HG02623 (cell line): Measurements from ENCODE around the gene AK2.
"Not testable (repeated sequence)": the region's sequence is repeated elsewhere in the genome, so short reads cannot be mapped to it uniquely, and the experiment has no call there.

ENCODE experiments used
- ATAC-seq: cut with Tn5 transposase; IDR thresholded peaks from one replicate; pipeline ENCODE4 v1.9.1; 2021; ENCODE audit warnings: moderate library complexity; ENCODE audit not compliant: unreplicated experiment

The AK2 gene

GRCh38 chr1:33055210-33056008 is 18.7 kb upstream of the AK2 start:
- no peak for ATAC-seq

GRCh38 chr1:33050221-33051076 is 13.8 kb upstream of the AK2 start:
- no peak for ATAC-seq

GRCh38 chr1:33049371-33049770 is 12.7 kb upstream of the AK2 start:
- ATAC-seq, result no peak

- ATAC-seq, result no peak
These were observed 11.7 kb upstream of the AK2 start for GRCh38 chr1:33048426-33048825.

- no peak for ATAC-seq
These were observed 11.2 kb upstream of the AK2 start for GRCh38 chr1:33047839-33048305.

GRCh38 chr1:33047290-33047689 is 10.6 kb upstream of the AK2 start:
- no peak for ATAC-seq

GRCh38 chr1:33046234-33046633 is 9.6 kb upstream of the AK2 start:
- not testable (repeated sequence) for ATAC-seq

- no peak for ATAC-seq
These were observed 9.1 kb upstream of the AK2 start for GRCh38 chr1:33045814-33046213.

GRCh38 chr1:33045246-33045645 is 8.6 kb upstream of the AK2 start:
- ATAC-seq, result no peak

- ATAC-seq, result no peak
These were observed 6.8 kb upstream of the AK2 start for GRCh38 chr1:33043267-33044092.

GRCh38 chr1:33042831-33043230 is 6.1 kb upstream of the AK2 start:
- no peak for ATAC-seq

- ATAC-seq, result no peak
These were observed 4.3 kb upstream of the AK2 start for GRCh38 chr1:33041026-33041425.

- ATAC-seq, result no peak
These were observed 3.2 kb upstream of the AK2 start for GRCh38 chr1:33039840-33040239.

- ATAC-seq, result no peak
These were observed 595 bp downstream of the AK2 start for GRCh38 chr1:33036051-33036525.

GRCh38 chr1:33032126-33032869 is 4.4 kb downstream of the AK2 start:
- no peak for ATAC-seq

- ATAC-seq, result no peak
These were observed 5.2 kb downstream of the AK2 start for GRCh38 chr1:33031506-33031905.

GRCh38 chr1:33030575-33030974 is 6.1 kb downstream of the AK2 start:
- no peak for ATAC-seq

GRCh38 chr1:33029921-33030320 is 6.8 kb downstream of the AK2 start:
- no peak for ATAC-seq

GRCh38 chr1:33029209-33029608 is 7.5 kb downstream of the AK2 start:
- no peak for ATAC-seq

- no peak for ATAC-seq
These were observed 10.9 kb downstream of the AK2 start for GRCh38 chr1:33025761-33026160.
